ENCODE results near the gene CDCA8. TPM values are rescaled to one million over a fixed set of nuclear protein-coding genes. Genes with fewer than 3 reads are reported as not detected.

CDCA8 gene
- total and polyA plus RNA-seq, 2 donors (not counting 3 experiments of a cell fraction or from before 2014, with no cell fraction given), result 38.5 to 45.7 TPM

DNA sequence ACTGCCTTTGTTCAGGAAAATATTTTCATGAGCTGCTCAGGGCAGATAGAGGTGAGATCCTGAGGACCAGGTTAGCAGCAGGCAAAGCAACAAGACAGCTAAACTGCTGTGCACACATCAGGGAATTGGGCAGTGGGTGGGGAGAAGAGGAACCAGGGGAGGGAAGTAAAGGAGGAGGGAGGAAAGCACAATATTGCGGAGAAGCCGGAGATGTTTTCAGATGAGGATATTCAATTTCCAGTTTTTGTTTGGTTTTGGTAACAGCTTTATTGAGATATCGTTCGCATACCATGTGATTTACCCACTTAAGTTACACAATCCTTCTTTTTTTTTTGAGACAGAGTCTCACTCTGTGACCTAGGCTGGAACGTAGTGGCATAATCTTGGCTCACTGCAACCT lies 38.1 kb downstream of the CDCA8 start:
- H3K9me3 ChIP-seq (replicated peaks; ENCODE audit: control insufficient read depth, insufficient read depth, low read length), result no peaks in the 10 kb centered on the region
- no peak overlapping the region for H2AFZ ChIP-seq (ENCODE audit: low read depth, low read length)
- H3K4me3 ChIP-seq (replicated peaks in 1 of 3; ENCODE audit: insufficient read depth in 1 of 3, low read depth in 1 of 3, low read length in 3 of 3), result no peak overlapping the region
- H3K9ac ChIP-seq (replicated peaks; ENCODE audit: extremely low read depth, insufficient read depth, low read length), result no peak overlapping the region
- no peaks in the 10 kb centered on the region for H3K36me3 ChIP-seq (ENCODE audit: control insufficient read depth in 2 of 2, extremely low read depth in 1 of 2, insufficient read depth in 2 of 2, low read length in 2 of 2)
- H3K27me3 ChIP-seq (ENCODE audit: control insufficient read depth in 2 of 2, insufficient read depth in 2 of 2, low read length in 2 of 2), result peaks cover 2 to 3% of the 10 kb centered on the region in 2 experiments
- no peaks in the 10 kb centered on the region for H4K20me1 ChIP-seq (replicated peaks; ENCODE audit: control insufficient read depth, extremely low read depth, insufficient read depth, low read length)
- no peak for DNase-seq (ENCODE audit: low read depth, low spot score)
- dilution Hi-C loops (cut with MboI; ENCODE audit: extremely low pct_ligation_motif_present, low sequenced_read_pairs) (no loop called here), intact Hi-C loops (cut with micrococcal nuclease) (no loop called here)
- no peak overlapping the region for H3K4me2 ChIP-seq (ENCODE audit: insufficient read depth, low read length)
- H3K27ac ChIP-seq (ENCODE audit: insufficient read depth, low read depth, low read length), result no peak overlapping the region
- no peaks in the 10 kb centered on the region for H3K9me1 ChIP-seq (replicated peaks; ENCODE audit: control insufficient read depth, extremely low read depth, insufficient read depth, low read length)
- H3K79me2 ChIP-seq (ENCODE audit: control insufficient read depth, insufficient read depth, low read length), result no peaks in the 10 kb centered on the region
- ChIA-PET CTCF (no interaction called here), POLR2A (no interaction called here)
- H3K4me1 ChIP-seq (ENCODE audit: control insufficient read depth, extremely low read depth, insufficient read depth, low read length), result no peaks in the 10 kb centered on the region
- FAIRE-seq, result no peak
- TF ChIP-seq FOS (IDR thresholded peaks at IDR 0.05; ENCODE audit: borderline replicate concordance, insufficient read depth, low read length) (no peak), MYC (IDR thresholded peaks at IDR 0.05; ENCODE audit: low read depth, low read length) (no peak), EZH2 (IDR thresholded peaks at IDR 0.05; ENCODE audit: borderline replicate concordance, low read depth, low read length, severe bottlenecking) (no peak), CTCF (IDR thresholded peaks at IDR 0.05; ENCODE audit: extremely low read depth in 1 of 2, insufficient read depth in 1 of 2, low read depth in 1 of 2, low read length in 2 of 2) (no peak), POLR2A (IDR thresholded peaks at IDR 0.05; ENCODE audit: low read depth, low read length) (no peak), JUN (IDR thresholded peaks at IDR 0.05; ENCODE audit: borderline replicate concordance, insufficient read depth, insufficient read length, low read depth) (no peak), POLR2AphosphoS5 (IDR thresholded peaks at IDR 0.05; ENCODE audit: insufficient read depth, low read depth, low read length) (no peak), GATA2 (IDR thresholded peaks at IDR 0.05; ENCODE audit: insufficient read depth, insufficient read length, low read depth, low read length) (no peak)
- TF ChIP-seq, protein P1, sequence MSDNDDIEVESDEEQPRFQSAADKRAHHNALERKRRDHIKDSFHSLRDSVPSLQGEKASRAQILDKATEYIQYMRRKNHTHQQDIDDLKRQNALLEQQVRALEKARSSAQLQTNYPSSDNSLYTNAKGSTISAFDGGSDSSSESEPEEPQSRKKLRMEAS (IDR thresholded peaks at IDR 0.05; ENCODE audit: insufficient read depth, insufficient read length), result no peak
- BruUV-seq (replicated peaks), result no TSS peak

All from endothelial cell of umbilical vein (primary cell).